GM18502 (cell line): Measurements from ENCODE around the gene CHRND.
"Not testable (repeated sequence)": the region's sequence is repeated elsewhere in the genome, so short reads cannot be mapped to it uniquely, and the experiment has no call there.

Experiments used
- ATAC-seq: cut with Tn5 transposase; IDR thresholded peaks from one replicate; pipeline ENCODE4 v1.9.1; 2021; ENCODE audit warnings: mild to moderate bottlenecking; ENCODE audit not compliant: unreplicated experiment, poor library complexity

CHRND gene

DNA sequence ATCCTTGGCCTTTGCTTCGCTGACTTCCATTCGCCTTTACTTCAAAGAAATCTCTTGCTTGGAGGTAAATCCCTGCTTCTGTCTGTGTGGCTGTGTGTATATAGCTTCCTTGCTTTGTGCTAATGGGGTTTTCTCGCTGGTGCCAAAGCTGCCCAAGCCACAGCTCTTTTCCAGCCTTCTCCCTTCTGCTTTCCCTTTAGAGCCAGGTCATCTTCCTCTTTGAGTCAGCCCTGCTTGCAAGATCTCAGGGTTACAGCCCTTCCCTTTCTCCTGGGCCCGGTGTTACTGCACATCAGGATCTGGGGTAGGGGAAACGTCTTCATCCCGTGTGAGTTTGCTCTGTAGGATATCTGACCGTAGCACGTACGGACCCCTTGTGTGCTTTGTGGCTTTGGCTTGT lies 43.6 kb downstream of the CHRND start:
- ATAC-seq, result no peak

DNA sequence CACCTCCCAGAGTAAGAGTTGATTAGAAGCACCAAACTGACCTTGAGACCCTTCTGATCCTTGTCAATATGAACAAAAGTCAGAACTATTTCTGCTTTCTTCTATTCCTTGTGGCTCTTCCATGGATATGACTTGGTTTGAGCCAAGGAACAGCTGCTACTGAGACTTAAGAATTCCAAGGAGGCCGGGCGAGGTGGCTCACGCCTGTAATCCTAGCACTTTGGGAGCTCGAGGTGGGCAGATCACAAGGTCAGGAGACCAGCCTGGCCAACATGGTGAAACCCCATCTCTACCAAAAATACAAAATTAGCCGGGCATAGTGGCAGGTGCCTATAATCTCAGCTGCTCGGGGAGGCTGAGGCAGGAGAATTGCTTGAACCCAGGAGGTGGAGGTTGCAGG lies 44.5 kb downstream of the CHRND start:
- ATAC-seq, result not testable (repeated sequence)

DNA sequence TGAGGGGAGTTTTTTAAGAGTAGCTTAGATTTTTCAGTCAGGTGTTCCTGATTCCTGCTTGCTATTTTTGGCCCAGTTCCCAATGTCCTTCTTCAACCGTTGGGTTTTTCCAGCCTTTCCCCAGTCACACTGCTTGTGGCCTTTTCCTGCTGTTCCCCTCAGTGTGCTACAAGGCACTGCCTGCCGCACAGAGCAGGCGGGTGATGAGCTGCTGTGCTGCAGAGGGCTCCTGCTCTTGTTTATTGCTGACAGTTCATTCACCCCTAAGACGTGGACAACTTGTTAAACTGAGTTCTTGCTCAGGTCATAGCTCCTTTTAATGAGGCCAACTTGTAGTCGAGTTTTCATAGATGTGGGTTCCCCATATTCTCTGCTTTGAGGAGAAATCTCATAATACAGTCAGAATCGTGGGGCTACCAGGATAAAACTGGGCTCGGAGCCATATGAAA lies 45.1 kb downstream of the CHRND start:
- ATAC-seq, result no peak

DNA sequence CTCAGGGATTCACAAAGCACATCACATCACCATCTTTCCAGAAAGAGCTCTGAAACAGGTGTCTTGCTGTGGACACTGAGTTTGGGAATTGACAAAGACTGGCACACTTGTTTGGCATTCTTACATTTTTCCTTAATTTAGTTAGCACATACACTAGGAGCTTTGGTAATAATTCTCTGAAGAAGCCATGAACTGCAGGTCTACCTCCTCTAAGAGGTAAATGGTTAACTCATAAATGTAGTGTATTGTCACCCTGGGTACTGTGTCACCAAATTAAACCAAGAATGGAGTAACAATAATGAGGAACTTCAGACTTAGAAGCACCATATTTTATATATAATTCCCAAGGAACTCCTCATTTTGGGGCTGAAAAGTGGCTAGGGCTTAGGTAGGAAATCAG lies 47.1 kb downstream of the CHRND start:
- ATAC-seq, result no peak

DNA sequence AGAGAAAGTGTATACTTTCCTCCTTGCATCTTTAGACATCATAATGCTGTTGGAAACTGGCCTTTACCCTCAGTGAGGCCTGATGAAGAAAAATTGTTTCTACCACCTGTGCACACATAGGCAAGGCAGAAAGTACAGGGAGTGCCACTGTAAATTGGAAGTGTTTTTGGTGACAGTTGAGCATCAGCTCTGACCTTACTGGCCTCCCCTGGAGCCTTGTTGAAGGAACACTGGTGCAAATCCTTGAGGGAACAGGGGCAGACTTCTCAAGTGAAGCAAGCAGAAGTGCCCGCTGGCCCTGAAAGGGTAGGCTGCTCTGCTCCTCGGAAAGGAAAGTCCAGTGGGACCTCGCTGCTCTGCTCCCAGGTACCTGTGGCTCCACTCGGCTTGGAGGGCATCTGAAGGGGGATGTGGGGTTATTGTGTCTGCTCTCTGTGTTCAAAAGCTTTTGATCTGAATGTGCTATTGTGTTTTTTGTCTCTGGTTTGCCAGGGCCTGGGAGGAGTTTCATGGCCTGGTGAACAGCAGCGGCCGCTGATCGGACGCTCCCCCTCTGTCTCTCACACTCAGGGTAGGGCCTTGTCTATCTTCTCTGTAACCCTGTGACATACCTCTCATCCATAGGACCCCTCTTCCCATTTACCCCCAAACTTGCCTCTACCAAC lies 47.9 kb downstream of the CHRND start:
- no peak for ATAC-seq

DNA sequence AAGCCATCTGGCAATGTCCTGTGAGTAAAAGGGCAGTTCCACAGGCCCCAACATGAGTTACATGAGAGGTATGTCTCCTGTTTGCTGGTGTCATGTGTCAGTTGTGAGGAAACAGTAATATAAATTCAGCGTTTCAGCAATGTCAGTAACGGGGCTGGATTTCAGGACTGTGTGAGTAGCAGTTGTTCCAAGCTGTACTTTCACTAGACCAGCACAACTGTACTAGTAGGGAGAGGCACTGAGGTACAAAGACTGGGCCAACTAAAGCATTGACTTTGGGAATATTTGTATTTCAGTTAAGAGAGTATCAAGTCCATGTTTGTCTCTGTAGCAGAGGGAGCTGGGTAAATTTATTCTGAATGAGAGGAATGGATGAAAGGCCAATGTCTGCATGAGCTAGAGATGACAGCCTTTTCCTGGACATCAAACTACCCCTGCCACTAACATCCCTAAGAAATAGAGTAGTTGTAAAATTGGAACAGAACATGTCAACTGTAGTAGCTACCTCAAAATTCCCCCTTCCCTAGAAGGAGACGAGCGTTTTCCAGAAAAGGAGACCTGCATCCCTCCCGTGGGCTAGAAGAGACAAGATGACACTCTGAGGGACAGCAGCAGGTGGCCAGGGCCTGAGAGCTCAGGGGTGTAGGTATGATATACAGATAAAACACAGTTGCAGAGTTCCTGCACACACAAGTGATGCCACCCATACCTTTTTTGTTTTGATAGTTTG lies 48.9 kb downstream of the CHRND start:
- no peak for ATAC-seq

DNA sequence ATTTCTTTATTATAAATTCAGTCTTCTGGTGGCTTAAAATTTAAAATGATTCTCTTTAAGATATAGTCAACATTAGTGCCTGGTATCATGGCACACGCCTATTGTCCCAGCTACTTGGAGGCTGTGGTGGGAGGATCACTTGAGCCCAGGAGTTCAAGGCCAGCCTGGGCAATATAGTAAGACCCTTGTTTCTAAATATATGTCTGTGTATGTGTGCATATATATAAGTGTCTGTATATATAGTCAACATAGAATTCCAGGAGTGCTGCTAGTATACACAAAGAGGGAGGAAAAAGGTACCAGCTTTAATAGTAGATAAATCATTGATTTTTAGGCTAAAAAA lies 49.4 kb downstream of the CHRND start:
- ATAC-seq, result no peak

DNA sequence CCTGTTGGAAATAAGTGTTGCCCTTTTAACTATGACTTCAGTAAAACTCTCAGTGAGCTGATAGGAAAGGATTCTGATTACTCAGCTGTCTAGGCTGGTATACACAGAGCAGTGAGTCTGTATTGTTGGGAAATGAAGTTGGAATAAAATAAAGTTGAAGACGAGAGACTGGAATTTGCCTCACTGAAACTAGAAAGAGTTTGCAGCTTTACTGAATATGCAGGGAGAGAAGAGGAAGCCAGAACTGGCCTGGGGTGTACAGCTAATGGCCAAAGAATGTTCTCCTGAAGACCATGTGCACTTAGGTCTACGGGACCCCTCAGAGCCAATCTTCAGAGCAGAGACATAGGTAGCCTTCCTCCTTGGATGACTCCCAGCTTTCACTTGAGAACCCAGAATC lies 51.0 kb downstream of the CHRND start:
- ATAC-seq, result no peak

DNA sequence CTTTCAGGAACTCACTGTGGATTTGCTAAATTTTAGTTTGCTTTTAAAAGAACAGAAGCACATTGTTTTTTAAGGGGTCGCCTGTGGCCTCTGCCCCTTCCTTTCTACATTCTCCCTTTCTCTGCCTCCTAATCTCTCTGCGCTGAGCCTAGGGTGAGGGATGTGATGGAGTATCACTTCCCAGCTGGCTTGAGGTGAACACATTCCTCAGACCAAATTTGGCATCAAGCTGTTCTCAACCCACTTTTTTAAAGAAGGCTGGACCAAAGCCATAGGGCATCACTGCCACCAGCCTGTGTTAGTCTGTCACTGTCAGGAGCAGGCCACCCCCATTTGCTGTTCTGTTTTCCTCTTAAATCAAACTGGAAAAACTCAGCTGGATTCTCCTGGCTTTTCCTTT lies 51.9 kb downstream of the CHRND start:
- no peak for ATAC-seq

DNA sequence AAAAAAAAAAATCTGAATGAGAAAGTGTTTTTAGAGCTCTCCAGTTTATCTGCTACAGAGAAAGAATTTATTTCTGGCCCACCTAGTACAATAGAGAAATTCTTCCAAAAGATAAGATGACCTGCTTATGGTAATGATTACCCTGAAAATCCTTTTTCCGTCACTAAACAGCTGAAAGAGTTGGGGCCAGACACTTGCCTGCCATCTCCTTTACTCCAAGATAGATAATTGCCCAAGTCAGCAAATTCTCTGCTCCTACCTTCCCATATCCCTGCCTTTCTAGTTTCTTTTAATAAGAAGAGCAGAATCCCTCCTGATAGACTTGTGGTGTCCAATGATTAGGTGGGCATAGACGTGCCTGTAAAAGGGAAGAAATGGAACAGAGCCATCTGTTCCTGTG lies 52.7 kb downstream of the CHRND start:
- ATAC-seq, result no peak

DNA sequence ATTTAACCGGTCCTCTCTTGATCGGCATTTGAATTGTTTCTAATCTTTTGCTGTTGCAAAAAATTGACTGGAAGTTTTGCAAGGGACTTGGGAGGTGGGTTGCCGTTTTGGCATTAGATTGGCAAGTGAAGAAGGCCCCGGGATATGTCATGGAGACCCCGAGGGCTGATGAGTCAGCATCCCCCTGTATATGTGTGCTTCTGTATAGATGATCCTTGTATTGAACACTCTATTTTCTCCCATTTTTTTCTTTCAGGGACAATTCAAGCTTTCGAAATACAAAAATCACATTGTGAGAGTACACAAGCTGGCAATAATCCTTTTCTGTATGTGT lies 54.7 kb downstream of the CHRND start:
- ATAC-seq, result no peak

DNA sequence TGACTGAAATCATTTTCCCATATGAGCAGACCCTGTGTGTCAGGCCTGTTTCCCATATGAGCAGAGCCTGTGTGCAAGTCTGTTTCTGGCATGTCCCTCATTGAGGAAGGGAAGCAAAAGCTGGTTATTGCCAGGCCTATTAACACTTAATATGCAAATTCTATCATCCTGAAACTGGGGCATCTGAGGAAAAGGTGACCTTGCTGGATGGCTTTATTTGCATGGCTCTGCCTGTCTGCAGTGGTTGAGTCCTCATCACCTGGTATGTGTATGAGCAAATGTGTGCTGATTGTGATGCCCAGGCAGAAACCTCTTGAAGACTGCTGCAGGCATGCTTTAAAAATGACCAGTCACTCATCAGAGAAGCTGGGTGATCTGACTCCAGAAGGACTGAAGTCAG lies 55.8 kb downstream of the CHRND start:
- ATAC-seq, result no peak

DNA sequence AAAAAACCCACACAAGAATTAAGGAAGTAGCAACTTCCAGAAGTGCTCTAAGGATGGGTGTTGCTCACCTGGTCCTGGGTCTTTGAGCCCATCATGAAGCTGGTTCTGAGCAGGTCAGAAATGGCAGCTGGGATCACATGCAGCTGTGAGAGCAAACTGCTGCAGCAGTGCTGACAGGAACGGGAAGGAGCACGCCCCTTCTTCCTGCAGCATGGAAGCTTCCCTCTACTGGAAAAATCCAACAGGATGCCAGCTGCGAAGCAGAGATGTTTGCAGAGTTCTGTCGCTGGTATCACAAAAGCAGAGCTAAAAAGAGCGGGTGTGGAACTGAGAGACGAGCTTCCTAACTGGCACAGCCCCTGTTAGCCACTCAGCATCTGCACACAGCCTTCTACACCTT lies 58.3 kb downstream of the CHRND start:
- ATAC-seq, result no peak
